Neutrophil (primary cell): ENCODE results near the gene WDR44.
"Not testable (repeated sequence)": the region's sequence is repeated elsewhere in the genome, so short reads cannot be mapped to it uniquely, and the experiment has no call there.

ENCODE experiments used
- H3K27ac ChIP-seq: fragments of 200-600 bp; sonication (generic); 2 replicates; pipeline ENCODE4 v1.5.1; 2016; ENCODE audit warnings: mild to moderate bottlenecking, moderate library complexity
- H3K27me3 ChIP-seq: fragments of 200-600 bp; sonication (generic); 2 replicates; pipeline ENCODE4 v1.6.0; 2016; ENCODE audit warnings: mild to moderate bottlenecking
- H3K36me3 ChIP-seq: fragments of 200-600 bp; sonication (generic); 2 replicates; pipeline ENCODE4 v1.5.1; 2017
- H3K4me1 ChIP-seq, 2 experiments: fragments of 200-600 bp in 1 of 2; sonication (generic) in 1 of 2; 1 replicate in 1 of 2; 2 replicates in 1 of 2; pipeline versions ENCODE4 v1.5.1 to v1.6.1; 2013 to 2016; ENCODE audit warnings: low read depth in 1 of 2, low read length in 1 of 2, mild to moderate bottlenecking in 1 of 2, moderate library complexity in 1 of 2; ENCODE audit not compliant: control insufficient read depth in 1 of 2, insufficient read depth in 1 of 2
- H3K4me3 ChIP-seq, 2 experiments: fragments of 200-600 bp in 1 of 2; sonication (generic) in 1 of 2; 1 replicate in 1 of 2; 2 replicates in 1 of 2; pipeline ENCODE4 v1.5.1; 2013 to 2016; ENCODE audit warnings: low read depth in 1 of 2, low read length in 1 of 2, mild to moderate bottlenecking in 1 of 2, moderate library complexity in 1 of 2
- H3K9me3 ChIP-seq: fragments of 200-600 bp; sonication (generic); 2 replicates; pipeline ENCODE4 v1.5.1; 2016
- TF ChIP-seq, protein P1 (sequence below): fragments of 200-600 bp; sonication (generic); IDR thresholded peaks from 2 replicates; pipeline ENCODE4 v1.5.1; 2016; ENCODE audit warnings: antibody characterized with exemption

WDR44 gene

DNA sequence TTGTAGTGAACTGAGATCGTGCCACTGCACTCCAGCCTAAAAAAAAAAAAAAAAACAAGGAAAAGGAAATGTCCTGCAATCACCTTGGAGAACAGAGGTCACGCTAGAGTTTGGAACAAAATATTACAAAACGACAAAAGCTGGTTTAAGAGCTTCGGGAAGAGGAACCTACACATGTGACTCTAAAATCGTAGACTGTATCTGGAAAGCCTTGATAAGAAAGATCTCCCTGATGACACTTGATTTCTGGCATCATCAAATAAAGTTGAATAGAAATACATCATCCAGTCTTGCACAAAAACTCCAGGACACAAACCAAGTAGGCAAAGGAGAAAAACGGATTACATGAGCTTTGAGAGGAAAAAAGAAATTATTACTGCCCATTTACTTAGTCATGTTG is 118.6 kb downstream of the WDR44 start:
- Histone ChIP-seq H3K4me1 (no peaks in the 10 kb centered on the region), H3K27ac (no peak overlapping the region), H3K4me3 (no peak overlapping the region), H3K9me3 (no peaks in the 10 kb centered on the region), H3K27me3 (no peaks in the 10 kb centered on the region), H3K36me3 (no peaks in the 10 kb centered on the region)
- TF ChIP-seq, protein P1, sequence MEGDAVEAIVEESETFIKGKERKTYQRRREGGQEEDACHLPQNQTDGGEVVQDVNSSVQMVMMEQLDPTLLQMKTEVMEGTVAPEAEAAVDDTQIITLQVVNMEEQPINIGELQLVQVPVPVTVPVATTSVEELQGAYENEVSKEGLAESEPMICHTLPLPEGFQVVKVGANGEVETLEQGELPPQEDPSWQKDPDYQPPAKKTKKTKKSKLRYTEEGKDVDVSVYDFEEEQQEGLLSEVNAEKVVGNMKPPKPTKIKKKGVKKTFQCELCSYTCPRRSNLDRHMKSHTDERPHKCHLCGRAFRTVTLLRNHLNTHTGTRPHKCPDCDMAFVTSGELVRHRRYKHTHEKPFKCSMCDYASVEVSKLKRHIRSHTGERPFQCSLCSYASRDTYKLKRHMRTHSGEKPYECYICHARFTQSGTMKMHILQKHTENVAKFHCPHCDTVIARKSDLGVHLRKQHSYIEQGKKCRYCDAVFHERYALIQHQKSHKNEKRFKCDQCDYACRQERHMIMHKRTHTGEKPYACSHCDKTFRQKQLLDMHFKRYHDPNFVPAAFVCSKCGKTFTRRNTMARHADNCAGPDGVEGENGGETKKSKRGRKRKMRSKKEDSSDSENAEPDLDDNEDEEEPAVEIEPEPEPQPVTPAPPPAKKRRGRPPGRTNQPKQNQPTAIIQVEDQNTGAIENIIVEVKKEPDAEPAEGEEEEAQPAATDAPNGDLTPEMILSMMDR: no peak

DNA sequence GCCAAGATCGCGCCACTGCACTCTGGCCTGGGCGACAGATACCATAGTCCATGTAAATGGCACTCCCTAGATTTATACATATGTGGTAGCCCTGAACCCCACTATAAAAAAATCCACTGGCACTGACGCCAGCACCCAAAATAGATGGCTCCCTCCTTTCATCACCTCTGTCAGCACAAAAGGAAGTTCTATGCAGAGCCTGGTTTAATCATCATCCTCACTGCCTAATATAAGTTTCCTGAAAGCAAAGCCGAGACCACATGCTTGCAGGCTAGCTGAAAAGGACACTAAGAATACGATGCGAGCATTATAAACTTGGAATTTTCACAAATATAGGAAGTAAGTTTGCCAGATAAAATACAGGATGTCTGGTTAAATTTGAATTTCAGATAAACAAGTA is 122.2 kb downstream of the WDR44 start:
- Histone ChIP-seq H3K36me3 (no peaks in the 10 kb centered on the region), H3K27me3 (no peaks in the 10 kb centered on the region), H3K27ac (no peak overlapping the region), H3K4me3 (no peak overlapping the region), H3K4me1 (no peaks in the 10 kb centered on the region), H3K9me3 (no peaks in the 10 kb centered on the region)
- TF ChIP-seq, protein P1: no peak

DNA sequence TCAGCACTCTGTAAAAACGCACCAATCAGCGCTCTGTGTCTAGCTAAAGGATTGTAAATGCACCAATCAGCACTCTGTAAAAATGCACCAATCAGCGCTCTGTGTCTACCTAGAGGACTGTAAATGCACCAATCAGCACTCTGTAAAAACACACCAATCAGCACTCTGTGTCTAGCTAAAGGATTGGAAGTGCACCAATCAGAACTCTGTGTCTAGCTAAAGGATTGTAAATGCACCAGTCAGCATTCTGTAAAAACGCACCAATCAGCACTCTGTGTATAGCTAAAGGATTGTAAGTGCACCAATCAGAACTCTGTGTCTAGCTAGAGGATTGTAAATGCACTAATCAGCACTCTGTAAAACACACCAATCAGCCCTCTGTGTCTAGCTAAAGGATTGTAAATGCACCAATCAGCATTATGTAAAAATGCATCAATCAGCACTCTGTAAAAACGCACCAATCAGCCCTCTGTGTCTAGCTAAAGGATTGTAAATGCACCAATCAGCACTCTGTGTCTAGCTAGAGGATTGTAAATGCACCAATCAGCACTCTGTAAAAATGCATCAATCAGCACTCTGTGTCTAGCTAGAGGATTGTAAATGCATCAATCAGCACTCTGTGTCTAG is 124.9 kb downstream of the WDR44 start:
- not testable (repeated sequence) for H3K4me1 ChIP-seq, H3K4me3 ChIP-seq, H3K9me3 ChIP-seq, H3K36me3 ChIP-seq, H3K27ac ChIP-seq, H3K27me3 ChIP-seq

- TF ChIP-seq, protein P1: no peak
- Histone ChIP-seq H3K36me3 (no peaks in the 10 kb centered on the region), H3K9me3 (no peaks in the 10 kb centered on the region), H3K27ac (no peak overlapping the region), H3K27me3 (no peaks in the 10 kb centered on the region), H3K4me1 (no peaks in the 10 kb centered on the region), H3K4me3 (no peak overlapping the region)
Observed at GRCh38 chrX:118474586-118474985, 128.7 kb downstream of the WDR44 start.

DNA sequence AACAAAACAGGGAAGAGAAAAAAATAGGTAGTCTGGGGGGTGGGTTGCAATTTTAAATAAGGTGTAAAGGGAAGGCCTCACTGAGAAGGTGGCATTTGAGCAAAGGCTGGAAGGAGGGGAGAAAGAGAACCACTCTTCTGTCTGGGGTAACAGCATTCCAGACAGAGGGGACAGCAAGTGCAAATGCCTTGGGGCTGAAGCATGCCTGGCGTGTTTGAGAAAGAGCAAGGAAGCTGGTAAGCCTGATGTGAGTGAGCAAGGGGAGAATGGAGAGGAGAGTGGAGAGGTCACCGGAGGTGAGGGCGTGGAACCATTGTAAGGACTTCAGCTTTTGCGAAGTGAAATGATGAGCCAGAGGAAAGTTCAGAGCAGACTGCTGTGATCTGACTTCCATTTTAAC is 130.0 kb downstream of the WDR44 start:
- Histone ChIP-seq H3K27me3 (no peaks in the 10 kb centered on the region), H3K9me3 (no peaks in the 10 kb centered on the region), H3K27ac (no peak overlapping the region), H3K4me1 (no peaks in the 10 kb centered on the region), H3K36me3 (no peaks in the 10 kb centered on the region), H3K4me3 (no peak overlapping the region)
- TF ChIP-seq, protein P1: no peak

- no peaks in the 10 kb centered on the region for H3K4me1 ChIP-seq
- TF ChIP-seq, protein P1: no peak
- no peaks in the 10 kb centered on the region for H3K36me3 ChIP-seq
- no peaks in the 10 kb centered on the region for H3K27me3 ChIP-seq
- no peaks in the 10 kb centered on the region for H3K9me3 ChIP-seq
- no peak overlapping the region for H3K27ac ChIP-seq
- no peak overlapping the region for H3K4me3 ChIP-seq
Observed at GRCh38 chrX:118480172-118480571, 134.3 kb downstream of the WDR44 start.

DNA sequence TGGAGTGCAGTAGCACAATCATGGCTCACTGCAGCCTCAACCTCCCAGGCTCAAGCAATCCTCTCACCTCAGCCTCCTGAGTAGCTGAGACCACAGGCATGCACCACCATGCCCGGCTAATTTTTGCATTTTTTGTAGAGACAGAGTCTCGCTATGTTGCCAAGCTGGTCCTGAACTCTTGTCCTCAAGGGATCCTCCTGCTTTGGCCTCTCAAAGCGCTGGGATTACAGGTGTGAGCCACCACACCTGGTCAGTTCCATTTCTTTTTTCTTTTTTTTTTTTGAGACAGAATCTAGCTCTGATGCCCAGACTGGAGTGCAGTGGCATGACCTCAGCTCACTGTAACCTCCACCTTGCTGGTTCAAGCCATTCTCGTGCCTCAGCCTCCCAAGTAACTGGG is 136.5 kb downstream of the WDR44 start:
- not testable (repeated sequence) for H3K27ac ChIP-seq, H3K27me3 ChIP-seq, H3K4me3 ChIP-seq, H3K36me3 ChIP-seq, H3K4me1 ChIP-seq, H3K9me3 ChIP-seq
